Measurements from ENCODE around the gene SLC6A7.

DNA sequence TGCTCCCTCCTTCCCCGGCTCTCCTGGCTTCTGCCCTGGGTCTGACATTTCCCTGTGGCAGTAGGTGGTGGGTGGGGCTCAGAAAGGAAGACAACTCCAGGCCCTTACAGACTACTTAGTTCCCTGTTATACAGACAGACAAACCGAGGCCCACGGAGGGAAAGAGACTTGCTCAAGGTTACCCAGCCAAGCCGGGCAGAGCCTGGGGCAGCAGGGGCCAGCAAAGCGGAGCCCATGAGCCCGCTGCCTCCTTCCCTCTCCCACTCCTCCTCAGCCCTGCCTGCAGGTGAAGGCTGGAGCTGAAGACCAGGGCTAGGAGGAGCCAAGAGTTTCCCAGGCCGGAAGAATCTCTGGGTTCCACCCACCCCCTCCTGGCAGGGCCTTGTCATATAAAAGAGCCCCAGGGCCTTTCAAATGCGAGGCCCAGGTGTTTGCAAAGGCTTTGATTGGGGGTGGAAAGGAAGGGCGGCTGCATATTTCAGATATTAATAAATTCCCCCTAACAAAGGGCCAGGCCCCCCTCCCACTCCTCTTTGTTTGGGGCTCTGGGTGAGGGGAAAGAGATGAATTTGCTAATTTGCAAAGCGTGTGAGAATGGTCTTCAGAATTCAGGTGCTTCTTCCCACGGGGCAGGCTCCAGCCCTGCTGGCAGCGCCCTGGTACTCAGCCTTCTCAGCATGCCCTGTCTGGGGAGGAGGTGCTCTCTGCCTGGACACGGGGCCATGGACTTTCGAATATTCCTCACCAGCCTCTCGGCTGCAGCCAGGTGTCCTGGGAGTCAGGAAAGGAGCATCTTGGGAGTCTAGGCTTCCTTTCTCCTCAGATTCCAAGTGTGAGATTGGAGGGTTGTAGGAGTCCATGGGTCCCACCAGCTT is 21.5 kb downstream of the SLC6A7 start:
- TF ChIP-seq, protein P1, sequence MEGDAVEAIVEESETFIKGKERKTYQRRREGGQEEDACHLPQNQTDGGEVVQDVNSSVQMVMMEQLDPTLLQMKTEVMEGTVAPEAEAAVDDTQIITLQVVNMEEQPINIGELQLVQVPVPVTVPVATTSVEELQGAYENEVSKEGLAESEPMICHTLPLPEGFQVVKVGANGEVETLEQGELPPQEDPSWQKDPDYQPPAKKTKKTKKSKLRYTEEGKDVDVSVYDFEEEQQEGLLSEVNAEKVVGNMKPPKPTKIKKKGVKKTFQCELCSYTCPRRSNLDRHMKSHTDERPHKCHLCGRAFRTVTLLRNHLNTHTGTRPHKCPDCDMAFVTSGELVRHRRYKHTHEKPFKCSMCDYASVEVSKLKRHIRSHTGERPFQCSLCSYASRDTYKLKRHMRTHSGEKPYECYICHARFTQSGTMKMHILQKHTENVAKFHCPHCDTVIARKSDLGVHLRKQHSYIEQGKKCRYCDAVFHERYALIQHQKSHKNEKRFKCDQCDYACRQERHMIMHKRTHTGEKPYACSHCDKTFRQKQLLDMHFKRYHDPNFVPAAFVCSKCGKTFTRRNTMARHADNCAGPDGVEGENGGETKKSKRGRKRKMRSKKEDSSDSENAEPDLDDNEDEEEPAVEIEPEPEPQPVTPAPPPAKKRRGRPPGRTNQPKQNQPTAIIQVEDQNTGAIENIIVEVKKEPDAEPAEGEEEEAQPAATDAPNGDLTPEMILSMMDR (IDR thresholded peaks at IDR 0.05), result no peak
- no peak for TF ChIP-seq POLR2A (IDR thresholded peaks at IDR 0.05)
- no peak for TF ChIP-seq EP300 (IDR thresholded peaks at IDR 0.05)

Measured in tibial nerve (tissue), 4 donors.